Progenitor cell of endocrine pancreas (in vitro differentiated cells): ENCODE results near the gene WDCP. TPM values are rescaled to one million over a fixed set of nuclear protein-coding genes. Genes with fewer than 3 reads are reported as not detected.
"Not testable (repeated sequence)": the region's sequence is repeated elsewhere in the genome, so short reads cannot be mapped to it uniquely, and the experiment has no call there.

Experiments used
- DNase-seq: peaks from one replicate; pipeline ENCODE4 v3.0.0; 2021; ENCODE audit warnings: low spot score; ENCODE audit not compliant: unreplicated experiment
- H3K27ac Mint-ChIP-seq: 2 replicates; pipeline ENCODE4 v1.8.0; 2021; ENCODE audit warnings: mild to moderate bottlenecking, moderate library complexity, mixed read lengths
- H3K27me3 Mint-ChIP-seq: 2 replicates; pipeline ENCODE4 v1.8.0; 2021; ENCODE audit warnings: mixed read lengths
- H3K36me3 Mint-ChIP-seq: 2 replicates; pipeline ENCODE4 v1.8.0; 2022; ENCODE audit warnings: mixed read lengths; ENCODE audit not compliant: insufficient read depth
- H3K4me1 Mint-ChIP-seq: 2 replicates; pipeline ENCODE4 v1.8.0; 2021; ENCODE audit warnings: low read depth, mixed read lengths
- H3K4me3 Mint-ChIP-seq: 2 replicates; pipeline ENCODE4 v1.8.0; 2021; ENCODE audit warnings: low read depth, mild to moderate bottlenecking, moderate library complexity, mixed read lengths
- H3K9me3 Mint-ChIP-seq: 2 replicates; pipeline ENCODE4 v1.8.0; 2021; ENCODE audit warnings: low read depth, mixed read lengths
- CTCF ChIP-seq: fragments of 200-600 bp; sonication (generic); IDR thresholded peaks from one replicate; pipeline ENCODE4 v1.5.0; 2021; ENCODE audit warnings: antibody characterized with exemption, mild to moderate bottlenecking; ENCODE audit not compliant: unreplicated experiment
- long read RNA-seq: library from polyadenylated mRNA; unstranded; transcript quantifications from one replicate; pipeline ENCODE4 v2.0.0, GENCODE V29; 2020
- total RNA-seq: library from RNA; stranded (reverse); gene quantifications from 2 replicates; pipeline ENCODE4 v1.2.1, GENCODE V29; 2021

The WDCP gene, protein sequence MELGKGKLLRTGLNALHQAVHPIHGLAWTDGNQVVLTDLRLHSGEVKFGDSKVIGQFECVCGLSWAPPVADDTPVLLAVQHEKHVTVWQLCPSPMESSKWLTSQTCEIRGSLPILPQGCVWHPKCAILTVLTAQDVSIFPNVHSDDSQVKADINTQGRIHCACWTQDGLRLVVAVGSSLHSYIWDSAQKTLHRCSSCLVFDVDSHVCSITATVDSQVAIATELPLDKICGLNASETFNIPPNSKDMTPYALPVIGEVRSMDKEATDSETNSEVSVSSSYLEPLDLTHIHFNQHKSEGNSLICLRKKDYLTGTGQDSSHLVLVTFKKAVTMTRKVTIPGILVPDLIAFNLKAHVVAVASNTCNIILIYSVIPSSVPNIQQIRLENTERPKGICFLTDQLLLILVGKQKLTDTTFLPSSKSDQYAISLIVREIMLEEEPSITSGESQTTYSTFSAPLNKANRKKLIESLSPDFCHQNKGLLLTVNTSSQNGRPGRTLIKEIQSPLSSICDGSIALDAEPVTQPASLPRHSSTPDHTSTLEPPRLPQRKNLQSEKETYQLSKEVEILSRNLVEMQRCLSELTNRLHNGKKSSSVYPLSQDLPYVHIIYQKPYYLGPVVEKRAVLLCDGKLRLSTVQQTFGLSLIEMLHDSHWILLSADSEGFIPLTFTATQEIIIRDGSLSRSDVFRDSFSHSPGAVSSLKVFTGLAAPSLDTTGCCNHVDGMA
- 22.4 and 23.7 TPM in 2 replicates for total RNA-seq
- long read RNA-seq, transcript WDCP-201 (4 exons, 3,817 nt), result major isoform, 75 of 102 reads
- long read RNA-seq, partial matches to known transcripts, result 20 of 102 reads
- long read RNA-seq, other reads (novel, unspliced or antisense), result 5 of 102 reads

GRCh38 chr2:24046930-24047702, at the start of gene WDCP:
TSS of gene WDCP (minus strand) at chr2:24047391. CDS start at chr2:24039494, 7,897 bp downstream.
- H3K9me3 Mint-ChIP-seq, result no peaks in the 10 kb centered on the region
- peaks cover 1% of the 10 kb centered on the region for H3K36me3 Mint-ChIP-seq
- peak within 1 kb of the TSS; percentile 94 for H3K27ac Mint-ChIP-seq
- TF ChIP-seq CTCF, result no peak
- H3K4me1 Mint-ChIP-seq, result peaks cover 16% of the 10 kb centered on the region
- peak; percentile 79 for DNase-seq
- H3K27me3 Mint-ChIP-seq, result no peaks in the 10 kb centered on the region
- peak within 1 kb of the TSS; percentile 100 for H3K4me3 Mint-ChIP-seq

GRCh38 chr2:24095171-24095677, 48.0 kb upstream of the WDCP start:
- H3K27me3 Mint-ChIP-seq, H3K4me3 Mint-ChIP-seq, DNase-seq, H3K27ac Mint-ChIP-seq, H3K4me1 Mint-ChIP-seq: not testable (repeated sequence)
- H3K9me3 Mint-ChIP-seq, result peaks cover 18% of the 10 kb centered on the region
- peaks cover 17% of the 10 kb centered on the region for H3K36me3 Mint-ChIP-seq

- not testable (repeated sequence) for H3K4me3 Mint-ChIP-seq, H3K4me1 Mint-ChIP-seq, DNase-seq, H3K27me3 Mint-ChIP-seq, H3K9me3 Mint-ChIP-seq, H3K27ac Mint-ChIP-seq
- H3K36me3 Mint-ChIP-seq, result peaks cover 15% of the 10 kb centered on the region
Measured at GRCh38 chr2:24093270-24093669, 46.1 kb upstream of the WDCP start.

DNA sequence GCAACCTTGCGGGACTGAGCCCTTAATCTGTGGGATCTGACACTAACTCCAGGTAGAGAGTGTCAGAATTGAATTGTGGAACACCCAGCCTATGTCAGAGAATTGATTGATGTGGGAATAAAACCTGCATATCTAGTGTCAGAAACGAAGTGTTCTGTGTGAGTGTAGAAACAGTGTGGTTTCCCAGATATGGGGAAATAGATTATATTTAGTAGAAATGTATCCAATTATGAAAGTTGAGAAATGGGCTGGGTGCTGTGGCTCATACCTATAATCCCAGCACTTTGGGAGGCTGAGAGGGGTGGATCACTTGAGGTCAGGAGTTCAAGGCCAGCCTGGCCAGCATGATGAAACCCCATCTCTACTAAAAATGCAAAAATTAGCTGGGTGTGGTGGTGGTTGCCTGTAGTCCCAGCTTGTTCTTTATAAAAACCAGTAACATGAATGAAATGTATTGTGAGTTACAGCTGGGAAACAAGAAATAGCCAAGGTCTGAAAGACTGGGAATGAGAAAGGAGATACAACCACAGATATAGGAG, 41.7 kb upstream of the WDCP start:
- no peaks in the 10 kb centered on the region for H3K27me3 Mint-ChIP-seq
- peaks cover 1% of the 10 kb centered on the region for H3K36me3 Mint-ChIP-seq
- H3K27ac Mint-ChIP-seq, result no peak overlapping the region
- no peaks in the 10 kb centered on the region for H3K9me3 Mint-ChIP-seq
- H3K4me3 Mint-ChIP-seq, result no peak overlapping the region
- no peak for DNase-seq
- H3K4me1 Mint-ChIP-seq, result peaks cover 7% of the 10 kb centered on the region
- TF ChIP-seq CTCF, result no peak

DNA sequence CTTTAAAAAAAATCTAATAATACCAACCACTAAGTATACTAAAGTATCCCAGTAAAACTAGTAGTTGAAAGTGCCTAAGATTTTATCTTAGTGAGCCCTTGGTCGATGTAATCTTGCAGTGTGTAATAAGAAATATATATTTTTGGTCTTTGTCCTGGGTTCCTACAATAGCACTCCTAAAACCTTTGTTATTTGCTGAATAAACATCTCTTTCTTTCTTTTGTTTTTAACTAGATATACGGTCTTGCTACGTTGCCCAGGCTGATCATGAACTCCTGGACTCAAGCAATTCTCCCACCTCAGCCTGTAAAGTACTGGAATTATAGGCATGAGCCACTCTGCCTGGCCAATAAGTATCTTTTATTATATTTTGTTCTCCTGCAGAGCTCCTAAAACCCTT, 39.8 kb upstream of the WDCP start:
- Mint-ChIP-seq H3K4me3 (no peak overlapping the region), H3K27ac (no peak overlapping the region), H3K36me3 (peaks cover 6% of the 10 kb centered on the region), H3K9me3 (no peaks in the 10 kb centered on the region), H3K27me3 (no peaks in the 10 kb centered on the region), H3K4me1 (peaks cover 16% of the 10 kb centered on the region)
- DNase-seq, result no peak
- no peak for TF ChIP-seq CTCF
